Caki2 (cell line): ENCODE data around the gene SLC18A2. TPM values are rescaled to one million over a fixed set of nuclear protein-coding genes. Genes with fewer than 3 reads are reported as not detected.

Experiments
- total RNA-seq: library from RNA; depleted of rRNA; stranded (reverse); fragments of >200 nt; shearing (Covaris generic); gene quantifications from 2 replicates; pipeline ENCODE4 v1.2.3, GENCODE V29; 2014; ENCODE audit warnings: low replicate concordance; rRNA removed

Gene SLC18A2
- total RNA-seq, 1 experiment from 2014 or later: not detected

Other genes starting within 250 kb of the SLC18A2 start
- 5.8 and 44.9 TPM in 2 replicates for gene SHTN1, start 235.9 kb upstream of the SLC18A2 start, total RNA-seq
- 0.27 and 0.67 TPM in 2 replicates for gene VAX1, start 102.8 kb upstream of the SLC18A2 start, total RNA-seq
- not detected in 2 replicates for gene KCNK18, start 43.6 kb upstream of the SLC18A2 start, total RNA-seq
- 31.6 and 47.2 TPM in 2 replicates for gene PDZD8, start 134.3 kb downstream of the SLC18A2 start, total RNA-seq